Activated CD4-positive, alpha-beta T cell treated with anti-CD3 and anti-CD28 coated beads for 36 hours (primary cell): ENCODE data around the gene SLAMF7. TPM values are rescaled to one million over a fixed set of nuclear protein-coding genes. Genes with fewer than 3 reads are reported as not detected.
"Not testable (repeated sequence)": the region's sequence is repeated elsewhere in the genome, so short reads cannot be mapped to it uniquely, and the experiment has no call there.

Experiments used
- ATAC-seq: fragments of 200-7000 bp; cut with Tn5 transposase; one replicate; pipeline ENCODE4 v1.10.0; 2021; ENCODE audit warnings: mild to moderate bottlenecking, moderate library complexity
- CTCF ChIA-PET: fragments of 350-600 bp; sonication (Branson Sonifier 250); formaldehyde crosslinking; loops from one replicate; lab custom pipeline; 2021; ENCODE audit warnings: antibody characterized with exemption; lab: Charles Lee
- POLR2A ChIA-PET: fragments of 350-600 bp; sonication (Branson Sonifier 250); formaldehyde crosslinking; loops from one replicate; lab custom pipeline; 2021; ENCODE audit warnings: antibody characterized with exemption, inconsistent platforms; lab: Charles Lee
- DNase-seq: peaks from one replicate; pipeline ENCODE4 v3.0.0-alpha.2; 2020
- H3K27ac Mint-ChIP-seq: one replicate; pipeline ENCODE4 v1.8.0; 2021; ENCODE audit warnings: mixed read lengths
- H3K27me3 Mint-ChIP-seq: one replicate; pipeline ENCODE4 v1.8.0; 2021; ENCODE audit warnings: mixed read lengths
- H3K36me3 Mint-ChIP-seq: one replicate; pipeline ENCODE4 v1.8.0; 2021; ENCODE audit warnings: low read depth, mixed read lengths
- H3K4me1 Mint-ChIP-seq: one replicate; pipeline ENCODE4 v1.8.0; 2021; ENCODE audit warnings: mixed read lengths
- H3K4me3 Mint-ChIP-seq: one replicate; pipeline ENCODE4 v1.8.0; 2021; ENCODE audit warnings: mild to moderate bottlenecking, moderate library complexity, mixed read lengths
- H3K9me3 Mint-ChIP-seq: one replicate; pipeline ENCODE4 v1.8.0; 2021; ENCODE audit warnings: low read depth, mixed read lengths
- intact Hi-C, 2 experiments: fragments of 100-400 bp; cut with DNase I in 1 of 2; cut with micrococcal nuclease in 1 of 2; formaldehyde crosslinking; loops; one replicate each; pipeline versions ENCODE4 v1.14.2 to v1.15.1; 2022 to 2024; cut with DNase I, micrococcal nuclease
- total RNA-seq, 2 experiments: library from RNA; stranded (reverse); gene quantifications; one replicate each; pipeline ENCODE4 v1.2.3, GENCODE V29; 2021

SLAMF7 gene
- total RNA-seq, 2 experiments from 2014 or later = 35.9 to 40.3 TPM

- Mint-ChIP-seq H3K27ac (no peak overlapping the region), H3K36me3 (no peaks in the 10 kb centered on the region), H3K9me3 (no peaks in the 10 kb centered on the region), H3K27me3 (no peaks in the 10 kb centered on the region), H3K4me3 (no peak overlapping the region), H3K4me1 (peaks cover 55% of the 10 kb centered on the region)
- intact Hi-C loops = loop anchor here in 1 of 2 experiments (5.0 kb wide), 1 partner anchor 242 kb away; no protein-coding TSS in a partner anchor
- ATAC-seq (no peak), DNase-seq (no peak)
- CTCF ChIA-PET = interaction anchor here (0.5 to 1.9 kb wide), 6 partner anchors 36 to 115 kb away, joined by 3 to 11 read pairs (median 3); no protein-coding TSS in a partner anchor
- POLR2A ChIA-PET = no interaction called here
These were observed 18.5 kb upstream of the SLAMF7 start for GRCh38 chr1:160720356-160721085.

GRCh38 chr1:160721473-160721872, 17.6 kb upstream of the SLAMF7 start:
- Mint-ChIP-seq H3K4me3 (no peak overlapping the region), H3K36me3 (no peaks in the 10 kb centered on the region), H3K9me3 (no peaks in the 10 kb centered on the region), H3K4me1 (peaks cover 53% of the 10 kb centered on the region), H3K27me3 (no peaks in the 10 kb centered on the region), H3K27ac (no peak overlapping the region)
- CTCF ChIA-PET = interaction anchor here (0.7 to 8.5 kb wide), 7 partner anchors 13 to 116 kb away, joined by 3 to 176 read pairs (median 4); no protein-coding TSS in a partner anchor
- no peak for ATAC-seq
- DNase-seq = no peak
- intact Hi-C loops = loop anchor here in 1 of 2 experiments (5.0 kb wide), 1 partner anchor 241 kb away; no protein-coding TSS in a partner anchor
- POLR2A ChIA-PET = no interaction called here

- H3K4me1 Mint-ChIP-seq = peaks cover 40% of the 10 kb centered on the region
- no peaks in the 10 kb centered on the region for H3K36me3 Mint-ChIP-seq
- no peak overlapping the region for H3K27ac Mint-ChIP-seq
- no peaks in the 10 kb centered on the region for H3K9me3 Mint-ChIP-seq
- no peak overlapping the region for H3K4me3 Mint-ChIP-seq
- ATAC-seq = peak; percentile 20
- no peaks in the 10 kb centered on the region for H3K27me3 Mint-ChIP-seq
- CTCF ChIA-PET = interaction anchor here (0.6 to 8.5 kb wide), 15 partner anchors 9 to 230 kb away, joined by 3 to 176 read pairs (median 26); partner anchors contain the start of genes CD48, ITLN1, ITLN2 and LY9
- no peak for DNase-seq
- intact Hi-C loops = loop anchor here in 1 of 2 experiments (2.0 to 5.0 kb wide), 2 partner anchors 42 to 240 kb away; no protein-coding TSS in a partner anchor
- POLR2A ChIA-PET = no interaction called here
These were observed 16.3 kb upstream of the SLAMF7 start for GRCh38 chr1:160722726-160723125.

GRCh38 chr1:160723332-160723731, 15.7 kb upstream of the SLAMF7 start:
- Mint-ChIP-seq H3K4me1 (peaks cover 35% of the 10 kb centered on the region), H3K27ac (no peak overlapping the region), H3K9me3 (no peaks in the 10 kb centered on the region), H3K4me3 (no peak overlapping the region), H3K27me3 (no peaks in the 10 kb centered on the region), H3K36me3 (no peaks in the 10 kb centered on the region)
- POLR2A ChIA-PET = no interaction called here
- no peak for ATAC-seq
- CTCF ChIA-PET = interaction anchor here (0.6 to 8.5 kb wide), 17 partner anchors 9 to 230 kb away, joined by 3 to 176 read pairs (median 8); partner anchors contain the start of genes CD48, ITLN1, ITLN2 and LY9
- no peak for DNase-seq
- intact Hi-C loops = loop anchor here in 1 of 2 experiments (2.0 to 5.0 kb wide), 2 partner anchors 43 to 239 kb away; no protein-coding TSS in a partner anchor

GRCh38 chr1:160724465-160725242, 14.4 kb upstream of the SLAMF7 start:
- intact Hi-C loops = loop anchor here in 1 of 2 experiments (5.0 kb wide), 3 partner anchors 153 to 268 kb away; no protein-coding TSS in a partner anchor
- POLR2A ChIA-PET = interaction anchor here (0.6 kb wide), 1 partner anchor 110 kb away, joined by 3 read pairs; no protein-coding TSS in a partner anchor
- Mint-ChIP-seq H3K36me3 (no peaks in the 10 kb centered on the region), H3K4me3 (no peak overlapping the region), H3K27me3 (no peaks in the 10 kb centered on the region), H3K27ac (no peak overlapping the region), H3K9me3 (no peaks in the 10 kb centered on the region), H3K4me1 (peaks cover 35% of the 10 kb centered on the region)
- ATAC-seq (peak; percentile 42), DNase-seq (peak; percentile 47)
- CTCF ChIA-PET = interaction anchor here (0.5 to 8.5 kb wide), 20 partner anchors 8 to 279 kb away, joined by 3 to 176 read pairs (median 11); partner anchors contain the start of genes CD48, ITLN1, ITLN2 and LY9

GRCh38 chr1:160726114-160726497, 12.9 kb upstream of the SLAMF7 start:
- H3K4me1 Mint-ChIP-seq = peaks cover 25% of the 10 kb centered on the region
- no peak overlapping the region for H3K27ac Mint-ChIP-seq
- intact Hi-C loops = loop anchor here (1.0 to 5.0 kb wide), 8 partner anchors 13 to 266 kb away; partner anchors contain the start of gene ITLN1 (in 1 of the 2)
- H3K36me3 Mint-ChIP-seq = no peaks in the 10 kb centered on the region
- H3K27me3 Mint-ChIP-seq = no peaks in the 10 kb centered on the region
- CTCF ChIA-PET = interaction anchor here (0.7 to 8.5 kb wide), 24 partner anchors 12 to 227 kb away, joined by 3 to 176 read pairs (median 12); partner anchors contain the start of genes CD48, ITLN1, ITLN2 and SLAMF1
- POLR2A ChIA-PET = no interaction called here
- H3K9me3 Mint-ChIP-seq = no peaks in the 10 kb centered on the region
- DNase-seq = no peak
- no peak overlapping the region for H3K4me3 Mint-ChIP-seq
- no peak for ATAC-seq

- peaks cover 3% of the 10 kb centered on the region for H3K9me3 Mint-ChIP-seq
- H3K36me3 Mint-ChIP-seq = peaks cover 4% of the 10 kb centered on the region
- H3K27ac Mint-ChIP-seq = no peak overlapping the region
- ChIA-PET CTCF (interaction anchor here (0.7 to 8.5 kb wide), 37 partner anchors 10 to 231 kb away, joined by 3 to 176 read pairs (median 6); partner anchors contain the start of genes CD48, ITLN1, ITLN2 and LY9), POLR2A (no interaction called here)
- DNase-seq = peak; percentile 77
- intact Hi-C loops = loop anchor here (1.0 to 5.0 kb wide), 10 partner anchors 14 to 266 kb away; partner anchors contain the start of gene ITLN1 (in 1 of the 2)
- H3K4me1 Mint-ChIP-seq = peaks cover 28% of the 10 kb centered on the region
- H3K27me3 Mint-ChIP-seq = no peaks in the 10 kb centered on the region
- H3K4me3 Mint-ChIP-seq = no peak overlapping the region
- peak; percentile 72 for ATAC-seq
These were observed 12.3 kb upstream of the SLAMF7 start for GRCh38 chr1:160726498-160727315.

- H3K9me3 Mint-ChIP-seq = peaks cover 7% of the 10 kb centered on the region
- H3K4me1 Mint-ChIP-seq = peaks cover 30% of the 10 kb centered on the region
- intact Hi-C loops = loop anchor here (1.0 to 5.0 kb wide), 9 partner anchors 14 to 265 kb away; partner anchors contain the start of gene ITLN1 (in 1 of the 2)
- DNase-seq = no peak
- H3K36me3 Mint-ChIP-seq = peaks cover 7% of the 10 kb centered on the region
- ATAC-seq = no peak
- H3K4me3 Mint-ChIP-seq = no peak overlapping the region
- H3K27me3 Mint-ChIP-seq = no peaks in the 10 kb centered on the region
- ChIA-PET POLR2A (no interaction called here), CTCF (interaction anchor here (0.7 to 8.5 kb wide), 33 partner anchors 9 to 235 kb away, joined by 3 to 176 read pairs (median 6); partner anchors contain the start of genes CD48, ITLN1, ITLN2 and LY9)
- H3K27ac Mint-ChIP-seq = no peak overlapping the region
These were observed 11.8 kb upstream of the SLAMF7 start for GRCh38 chr1:160727316-160727640.

GRCh38 chr1:160731564-160731963, 7.5 kb upstream of the SLAMF7 start:
- ATAC-seq, POLR2A ChIA-PET, H3K4me3 Mint-ChIP-seq, H3K27ac Mint-ChIP-seq, DNase-seq, intact Hi-C loops, H3K27me3 Mint-ChIP-seq: not testable (repeated sequence)
- Mint-ChIP-seq H3K36me3 (peaks cover 41% of the 10 kb centered on the region), H3K4me1 (peaks cover 39% of the 10 kb centered on the region), H3K9me3 (peaks cover 34% of the 10 kb centered on the region)
- CTCF ChIA-PET = interaction anchor here (1.5 kb wide), 1 partner anchor 100 kb away, joined by 3 read pairs; no protein-coding TSS in a partner anchor

- no peak overlapping the region for H3K4me3 Mint-ChIP-seq
- no peaks in the 10 kb centered on the region for H3K27me3 Mint-ChIP-seq
- POLR2A ChIA-PET = no interaction called here
- peaks cover 36% of the 10 kb centered on the region for H3K9me3 Mint-ChIP-seq
- H3K36me3 Mint-ChIP-seq = peaks cover 45% of the 10 kb centered on the region
- H3K27ac Mint-ChIP-seq = peak overlapping the region; percentile 64
- intact Hi-C loops = no loop called here
- CTCF ChIA-PET = interaction anchor here (1.5 to 2.0 kb wide), 3 partner anchors 51 to 220 kb away, joined by 3 to 8 read pairs (median 5); no protein-coding TSS in a partner anchor
- no peak for DNase-seq
- H3K4me1 Mint-ChIP-seq = peaks cover 39% of the 10 kb centered on the region
- ATAC-seq = no peak
These were observed 7.1 kb upstream of the SLAMF7 start for GRCh38 chr1:160731990-160732389.
